NCI-H510A treated with DMSO at 0.1 percent for 48 hours (cell line): ENCODE results near the gene POGK.
"Not testable (repeated sequence)": the region's sequence is repeated elsewhere in the genome, so short reads cannot be mapped to it uniquely, and the experiment has no call there.

Experiments used
- DNase-seq: peaks from one replicate; lab custom pipeline; 2025; lab: John Stamatoyannopoulos, UW

Gene POGK

GRCh38 chr1:166838766-166839599 is at the start of gene POGK:
Gene POGK, plus strand, starts transcription at chr1:166839475. Its CDS starts 1,482 bp downstream, at chr1:166840957.
- peak; percentile 72 for DNase-seq

GRCh38 chr1:166796620-166797236 is 42.5 kb upstream of the POGK start:
- no peak for DNase-seq

GRCh38 chr1:166808952-166809351 is 30.3 kb upstream of the POGK start:
- DNase-seq, result no peak

GRCh38 chr1:166811691-166812090 is 27.6 kb upstream of the POGK start:
- no peak for DNase-seq

- no peak for DNase-seq
Measured at GRCh38 chr1:166813508-166814223, 25.6 kb upstream of the POGK start.

- DNase-seq, result no peak
Measured at GRCh38 chr1:166814611-166815010, 24.7 kb upstream of the POGK start.

GRCh38 chr1:166819974-166820373 is 19.3 kb upstream of the POGK start:
- no peak for DNase-seq

- no peak for DNase-seq
Measured at GRCh38 chr1:166822385-166822784, 16.9 kb upstream of the POGK start.

- no peak for DNase-seq
Measured at GRCh38 chr1:166827426-166827825, 11.8 kb upstream of the POGK start.

GRCh38 chr1:166829762-166830161 is 9.5 kb upstream of the POGK start:
- not testable (repeated sequence) for DNase-seq

GRCh38 chr1:166836733-166837132 is 2.5 kb upstream of the POGK start:
- DNase-seq, result no peak

GRCh38 chr1:166839600-166840308 is 479 bp downstream of the POGK start:
- DNase-seq, result peak; percentile 45

- DNase-seq, result no peak
Measured at GRCh38 chr1:166840309-166841274, 1.3 kb downstream of the POGK start.

GRCh38 chr1:166843322-166843721 is 4.0 kb downstream of the POGK start:
- DNase-seq, result no peak

- no peak for DNase-seq
Measured at GRCh38 chr1:166843769-166844596, 4.7 kb downstream of the POGK start.

GRCh38 chr1:166844791-166845190 is 5.5 kb downstream of the POGK start:
- no peak for DNase-seq

GRCh38 chr1:166848193-166848592 is 8.9 kb downstream of the POGK start:
- DNase-seq, result no peak

GRCh38 chr1:166849135-166849534 is 9.9 kb downstream of the POGK start:
- DNase-seq, result no peak

- no peak for DNase-seq
Measured at GRCh38 chr1:166852918-166853317, 13.6 kb downstream of the POGK start.

- DNase-seq, result no peak
Measured at GRCh38 chr1:166855558-166855957, 16.3 kb downstream of the POGK start.
